ENCODE measurements around the gene PRCC.

Gene PRCC

DNA sequence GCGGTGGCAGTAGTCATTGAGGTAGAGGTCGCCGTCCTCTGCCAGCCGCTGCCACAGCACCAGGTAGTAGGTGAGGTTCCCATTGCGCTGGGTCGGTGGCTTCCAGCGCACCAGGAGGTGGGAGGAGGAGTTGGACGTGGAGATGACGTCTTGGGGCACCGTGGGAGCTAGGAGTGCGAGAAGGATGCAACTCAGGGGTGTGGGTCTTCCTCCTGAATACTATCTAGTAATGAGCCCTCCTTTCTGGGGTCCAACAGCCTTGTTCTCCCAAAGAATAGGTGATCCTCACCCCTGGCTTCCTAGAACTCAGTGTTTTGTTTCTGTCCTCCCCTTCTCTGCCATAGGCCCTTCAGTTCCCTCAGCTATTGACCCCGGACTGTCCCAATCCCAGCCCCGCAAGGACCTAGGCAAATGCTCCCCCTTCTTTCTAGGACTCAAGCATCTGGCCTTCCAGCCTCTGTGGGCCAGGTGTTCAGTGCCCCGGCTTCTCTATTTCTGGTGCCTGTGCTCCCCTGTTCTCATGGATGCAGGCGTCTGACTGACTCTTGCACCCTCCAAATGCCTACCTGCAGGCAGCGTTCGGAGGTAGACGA, 78.7 kb downstream of the PRCC start:
- no peak for DNase-seq

DNA sequence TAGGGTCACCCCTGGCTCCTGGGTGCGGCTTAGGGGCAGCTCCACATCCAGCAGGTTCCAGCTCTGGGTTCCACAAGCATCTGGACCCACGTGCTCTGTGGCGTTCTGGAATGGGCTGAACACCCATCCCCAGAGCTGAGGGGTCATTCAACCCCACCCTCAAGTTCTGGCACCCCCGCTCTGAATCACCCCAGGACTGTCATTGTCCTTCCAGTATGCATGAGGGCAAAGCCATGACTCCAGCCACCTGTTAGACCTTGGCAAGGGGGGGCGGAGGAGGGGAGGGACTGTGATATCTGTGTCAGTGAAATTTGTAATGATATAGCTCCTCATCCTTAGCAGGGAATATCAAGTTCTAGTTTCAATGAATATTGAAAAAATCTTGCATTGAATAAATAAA, 79.3 kb downstream of the PRCC start:
- no peak for DNase-seq

DNA sequence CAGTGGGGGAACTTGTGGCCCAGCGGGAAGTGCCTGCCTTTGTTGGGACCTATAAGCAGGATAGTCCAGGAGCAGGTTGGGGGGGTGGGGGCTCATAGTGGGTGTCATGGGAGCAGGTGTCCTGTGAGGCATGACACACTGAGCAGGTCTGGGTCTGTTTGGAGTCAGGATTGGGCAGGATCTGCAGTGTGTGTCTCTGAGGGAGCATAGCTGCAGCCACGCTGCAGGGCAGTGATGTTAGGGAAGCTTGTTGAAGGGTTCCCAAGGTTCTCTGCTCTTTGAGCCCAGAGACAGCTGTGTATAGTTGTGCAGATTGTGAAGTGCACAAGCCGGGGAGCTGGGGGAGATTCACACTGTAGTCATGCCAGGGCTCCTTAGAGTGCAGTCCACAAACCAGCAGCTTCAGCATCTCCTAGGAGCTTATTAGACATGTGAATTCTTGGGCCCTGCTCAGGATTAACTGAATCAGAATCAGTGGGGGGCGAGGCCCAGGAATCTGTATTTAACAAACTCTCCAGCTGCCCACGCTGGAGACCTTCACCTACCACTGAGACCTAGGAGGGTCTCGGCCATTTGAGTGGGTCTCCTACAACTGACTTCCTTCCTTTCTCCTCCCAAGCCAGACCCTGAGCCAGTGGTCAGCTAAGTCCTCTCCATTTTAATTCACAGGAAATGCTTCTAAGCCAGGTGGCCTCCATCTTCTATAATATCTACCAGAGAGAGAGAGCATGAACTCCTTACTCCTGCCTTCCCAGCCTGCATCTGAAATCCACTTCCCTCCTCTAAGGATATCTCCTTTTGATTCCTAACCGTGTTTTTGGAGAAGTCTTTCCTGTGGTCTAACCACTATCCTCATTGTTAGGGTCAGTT, 80.5 kb downstream of the PRCC start:
- no peak for DNase-seq

DNA sequence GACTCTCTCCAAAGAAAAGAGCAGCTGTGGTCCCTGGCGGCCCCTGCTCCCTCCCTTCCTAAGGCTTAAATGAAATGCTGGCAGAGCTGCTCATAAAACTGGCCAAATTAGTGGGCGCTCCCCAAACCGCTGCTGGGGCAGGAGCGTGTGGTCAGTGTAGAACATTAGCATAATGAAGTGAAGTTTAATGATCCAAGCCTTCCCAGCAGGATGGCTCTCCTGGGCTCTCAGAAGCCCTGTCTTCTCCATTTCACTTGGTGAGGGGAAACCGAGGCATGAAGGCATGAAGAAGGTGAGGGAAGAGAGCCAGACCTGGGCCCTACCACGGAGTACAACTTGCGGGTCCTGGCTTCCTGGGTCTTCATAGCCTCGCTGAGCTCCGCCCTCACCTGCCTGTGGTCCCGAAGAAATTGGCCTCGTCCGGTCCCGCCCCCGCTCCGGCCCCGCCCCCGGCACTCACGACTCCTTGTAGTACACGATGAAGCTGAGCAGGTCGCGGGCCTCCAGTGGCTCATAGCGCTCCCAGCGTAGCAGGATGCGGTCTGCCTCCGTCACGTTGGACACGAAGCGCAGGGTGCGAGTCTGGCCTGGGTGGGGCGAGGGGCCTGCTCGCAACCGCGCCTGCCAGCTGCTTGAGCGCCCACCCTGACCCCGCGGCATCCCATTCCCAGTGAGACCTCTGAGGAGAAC, 81.3 kb downstream of the PRCC start:
- DNase-seq, result no peak

DNA sequence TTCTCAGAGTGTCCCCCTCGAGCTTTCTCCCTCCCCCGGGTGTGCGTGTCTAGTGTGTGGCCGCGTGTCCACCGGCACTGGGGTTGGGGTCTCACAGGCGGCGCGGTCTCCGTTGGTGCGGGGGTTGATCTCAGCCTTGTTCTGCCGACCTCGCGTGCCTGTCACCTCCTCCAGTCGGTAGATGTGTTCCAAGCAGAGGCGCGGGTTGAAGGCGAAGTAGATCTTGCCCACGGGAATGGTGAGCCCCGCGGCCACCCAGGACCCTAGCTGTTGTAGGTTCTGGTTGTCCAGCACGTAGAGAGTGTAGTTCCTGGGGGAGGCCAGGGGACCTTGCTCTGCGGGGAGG, 81.8 kb downstream of the PRCC start:
- no peak for DNase-seq

Measured in hematopoietic multipotent progenitor cell treated with erythropoietin and hydrocortisone succinate and interleukin-3 and kit ligand, for 6 days (in vitro differentiated cells).